Esophagus muscularis mucosa (tissue), 3 donors: ENCODE results near the gene DNAAF5.

ENCODE experiments used
- POLR2A ChIP-seq: fragments of 450-650 bp; IDR thresholded peaks from one replicate; pipeline ENCODE4 v1.6.1; 2017; ENCODE audit warnings: antibody characterized with exemption, moderate library complexity, mild to moderate bottlenecking, low read depth
- TF ChIP-seq, protein P1 (sequence below), 3 experiments: fragments of 200-600 bp in 2 of 3; fragments of 450-650 bp in 1 of 3; sonication (generic) in 2 of 3; IDR thresholded peaks; one replicate each; pipeline ENCODE4 v1.5.1; 2017 to 2019; ENCODE audit warnings: antibody characterized with exemption in 3 of 3, mild to moderate bottlenecking in 2 of 3, moderate library complexity in 1 of 3

DNA sequence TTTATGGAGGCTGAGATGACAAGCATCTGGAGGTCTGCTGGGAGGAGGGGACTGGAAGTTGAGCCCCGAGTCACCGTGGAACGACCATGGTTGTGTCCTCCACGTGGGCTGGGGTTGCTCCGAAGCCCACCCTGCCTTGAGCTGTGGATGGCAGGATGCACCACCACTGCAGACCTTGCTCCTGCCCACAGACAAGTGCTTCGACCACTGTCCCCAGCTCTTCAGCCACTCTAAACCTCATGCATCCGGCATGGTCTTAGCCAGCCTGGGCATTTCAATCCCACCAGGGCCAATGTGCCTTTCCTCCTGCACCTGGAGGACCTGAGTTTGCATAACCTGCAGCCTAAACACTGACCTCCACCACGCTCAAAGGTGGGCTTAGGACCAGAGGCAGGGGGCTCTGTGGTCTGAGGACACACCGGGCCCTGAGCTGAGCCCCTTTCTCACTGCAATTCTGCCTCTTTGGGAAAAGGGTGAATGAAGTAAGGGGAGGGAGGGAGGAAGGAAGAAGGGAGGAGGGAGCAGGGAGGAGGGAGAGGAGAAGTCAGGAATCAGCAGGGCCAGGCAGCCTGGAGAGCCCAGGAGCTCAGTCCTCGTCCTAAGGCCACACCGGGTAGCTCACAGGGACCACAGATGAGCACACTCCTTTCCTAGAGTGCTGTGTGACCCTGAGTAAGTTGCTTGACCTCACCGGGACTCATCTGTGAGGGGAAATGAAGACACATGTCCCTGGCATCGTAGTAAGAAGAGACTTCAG is 44.8 kb upstream of the DNAAF5 start:
- TF ChIP-seq, protein P1, sequence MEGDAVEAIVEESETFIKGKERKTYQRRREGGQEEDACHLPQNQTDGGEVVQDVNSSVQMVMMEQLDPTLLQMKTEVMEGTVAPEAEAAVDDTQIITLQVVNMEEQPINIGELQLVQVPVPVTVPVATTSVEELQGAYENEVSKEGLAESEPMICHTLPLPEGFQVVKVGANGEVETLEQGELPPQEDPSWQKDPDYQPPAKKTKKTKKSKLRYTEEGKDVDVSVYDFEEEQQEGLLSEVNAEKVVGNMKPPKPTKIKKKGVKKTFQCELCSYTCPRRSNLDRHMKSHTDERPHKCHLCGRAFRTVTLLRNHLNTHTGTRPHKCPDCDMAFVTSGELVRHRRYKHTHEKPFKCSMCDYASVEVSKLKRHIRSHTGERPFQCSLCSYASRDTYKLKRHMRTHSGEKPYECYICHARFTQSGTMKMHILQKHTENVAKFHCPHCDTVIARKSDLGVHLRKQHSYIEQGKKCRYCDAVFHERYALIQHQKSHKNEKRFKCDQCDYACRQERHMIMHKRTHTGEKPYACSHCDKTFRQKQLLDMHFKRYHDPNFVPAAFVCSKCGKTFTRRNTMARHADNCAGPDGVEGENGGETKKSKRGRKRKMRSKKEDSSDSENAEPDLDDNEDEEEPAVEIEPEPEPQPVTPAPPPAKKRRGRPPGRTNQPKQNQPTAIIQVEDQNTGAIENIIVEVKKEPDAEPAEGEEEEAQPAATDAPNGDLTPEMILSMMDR (IDR thresholded peaks at IDR 0.05), result no peak
- no peak for TF ChIP-seq POLR2A
